ENCODE results near the gene CYB561D2. TPM values are rescaled to one million over a fixed set of nuclear protein-coding genes. Genes with fewer than 3 reads are reported as not detected.

CYB561D2 gene
- total and polyA plus RNA-seq, 2 experiments from 2014 or later = 10.7 to 23.8 TPM

- TF ChIP-seq CTCF (IDR thresholded peaks at IDR 0.05; ENCODE audit: low read depth, low read length) = no peak
- Histone ChIP-seq H3K27ac (peak overlapping the region; percentile 100), H3K36me3 (peaks cover 21% of the 10 kb centered on the region), H3K4me3 (peak overlapping the region; percentile 65), H3K27me3 (no peaks in the 10 kb centered on the region), H3K9me3 (ENCODE audit: low read depth) (no peaks in the 10 kb centered on the region), H3K4me1 (ENCODE audit: low read depth) (peaks cover 26% of the 10 kb centered on the region)
- DNase-seq (ENCODE audit: low read depth in 1 of 2, low spot score in 1 of 2) = no peak
Observed at GRCh38 chr3:50322115-50322385, 28.6 kb upstream of the CYB561D2 start.

- Histone ChIP-seq H3K36me3 (peaks cover 17% of the 10 kb centered on the region), H3K4me1 (ENCODE audit: low read depth) (peaks cover 31% of the 10 kb centered on the region), H3K4me3 (peak within 1 kb of the TSS; percentile 65), H3K9me3 (ENCODE audit: low read depth) (no peaks in the 10 kb centered on the region), H3K27me3 (no peaks in the 10 kb centered on the region), H3K27ac (peak within 1 kb of the TSS; percentile 100)
- peak in 1 of 2 donors; percentile 58 for DNase-seq (ENCODE audit: low read depth in 1 of 2, low spot score in 1 of 2)
- TF ChIP-seq CTCF (IDR thresholded peaks at IDR 0.05; ENCODE audit: low read depth, low read length) = no peak
Observed at GRCh38 chr3:50322386-50323091, 28.1 kb upstream of the CYB561D2 start, which contains the start of gene HYAL2. Gene HYAL2 (minus strand): TSS chr3:50322745. CDS start chr3:50320489, 2,256 bp downstream.

GRCh38 chr3:50323092-50323600, 27.5 kb upstream of the CYB561D2 start:
- peaks cover 14% of the 10 kb centered on the region for H3K36me3 ChIP-seq

GRCh38 chr3:50323614-50324199, 27.0 kb upstream of the CYB561D2 start:
- no peaks in the 10 kb centered on the region for H3K9me3 ChIP-seq (ENCODE audit: low read depth)
- peak overlapping the region; percentile 32 for H3K27ac ChIP-seq
- no peak for TF ChIP-seq CTCF (IDR thresholded peaks at IDR 0.05; ENCODE audit: low read depth, low read length)
- no peaks in the 10 kb centered on the region for H3K27me3 ChIP-seq
- H3K4me3 ChIP-seq = no peak overlapping the region
- H3K4me1 ChIP-seq (ENCODE audit: low read depth) = peaks cover 31% of the 10 kb centered on the region
- no peak for DNase-seq (ENCODE audit: low read depth in 1 of 2, low spot score in 1 of 2)
- peaks cover 11% of the 10 kb centered on the region for H3K36me3 ChIP-seq

More at GRCh38 chr3:50323092-50323600, 27.5 kb upstream of the CYB561D2 start:
- H3K27me3 ChIP-seq = no peaks in the 10 kb centered on the region
- no peak overlapping the region for H3K4me3 ChIP-seq
- peak in 1 of 2 donors; percentile 34 for DNase-seq (ENCODE audit: low read depth in 1 of 2, low spot score in 1 of 2)
- peaks cover 31% of the 10 kb centered on the region for H3K4me1 ChIP-seq (ENCODE audit: low read depth)
- no peak overlapping the region for H3K27ac ChIP-seq
- H3K9me3 ChIP-seq (ENCODE audit: low read depth) = no peaks in the 10 kb centered on the region
- TF ChIP-seq CTCF (IDR thresholded peaks at IDR 0.05; ENCODE audit: low read depth, low read length) = no peak

GRCh38 chr3:50324351-50325112, 26.1 kb upstream of the CYB561D2 start:
- peak; percentile 88 for TF ChIP-seq CTCF (IDR thresholded peaks at IDR 0.05; ENCODE audit: low read depth, low read length)
- H3K4me1 ChIP-seq (ENCODE audit: low read depth) = peaks cover 29% of the 10 kb centered on the region
- no peak overlapping the region for H3K4me3 ChIP-seq
- H3K27me3 ChIP-seq = no peaks in the 10 kb centered on the region
- peaks cover 7% of the 10 kb centered on the region for H3K36me3 ChIP-seq
- peak; percentile 73 to 74 for DNase-seq (ENCODE audit: low read depth in 1 of 2, low spot score in 1 of 2)
- H3K9me3 ChIP-seq (ENCODE audit: low read depth) = no peaks in the 10 kb centered on the region
- H3K27ac ChIP-seq = peak overlapping the region; percentile 32
